SU-DHL-6 (cell line): ENCODE results near the gene COL13A1.

Experiments used
- EZH2phosphoT487 ChIP-seq: fragments of 200-600 bp; sonication (generic), shearing (Covaris generic); conservative IDR thresholded peaks from 2 replicates; pipeline ENCODE4 v1.6.1; 2018; ENCODE audit warnings: mild to moderate bottlenecking, antibody characterized with exemption, low read length, moderate library complexity, mixed read lengths
- TF ChIP-seq, protein P1 (sequence below): fragments of 200-600 bp; sonication (generic); IDR thresholded peaks from one replicate; pipeline ENCODE4 v1.5.1; 2017; ENCODE audit warnings: antibody characterized with exemption, mild to moderate bottlenecking, low read length, moderate library complexity; ENCODE audit not compliant: insufficient read depth, poor library complexity, severe bottlenecking

DNA sequence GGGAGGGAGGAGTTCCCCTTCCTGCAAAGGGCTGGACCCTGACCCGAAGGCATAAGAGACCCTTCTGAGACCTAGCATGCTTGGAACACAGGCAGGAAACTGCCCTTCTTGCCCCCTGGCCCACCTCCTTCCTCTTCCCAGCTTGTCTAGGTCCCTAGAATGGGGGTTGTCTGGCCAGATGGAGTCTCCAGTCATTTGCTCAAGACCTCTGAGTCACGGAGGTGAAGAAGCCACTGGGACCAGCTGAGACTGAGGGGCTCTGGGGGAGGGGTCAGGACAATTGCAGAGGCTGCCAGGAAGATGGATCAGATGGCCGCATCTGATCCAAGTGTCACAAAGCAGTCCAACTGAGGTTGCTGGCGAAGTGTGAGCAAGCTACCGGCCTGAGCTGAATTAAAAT is 46.2 kb downstream of the COL13A1 start:
- no peak for TF ChIP-seq EZH2phosphoT487
- TF ChIP-seq, protein P1, sequence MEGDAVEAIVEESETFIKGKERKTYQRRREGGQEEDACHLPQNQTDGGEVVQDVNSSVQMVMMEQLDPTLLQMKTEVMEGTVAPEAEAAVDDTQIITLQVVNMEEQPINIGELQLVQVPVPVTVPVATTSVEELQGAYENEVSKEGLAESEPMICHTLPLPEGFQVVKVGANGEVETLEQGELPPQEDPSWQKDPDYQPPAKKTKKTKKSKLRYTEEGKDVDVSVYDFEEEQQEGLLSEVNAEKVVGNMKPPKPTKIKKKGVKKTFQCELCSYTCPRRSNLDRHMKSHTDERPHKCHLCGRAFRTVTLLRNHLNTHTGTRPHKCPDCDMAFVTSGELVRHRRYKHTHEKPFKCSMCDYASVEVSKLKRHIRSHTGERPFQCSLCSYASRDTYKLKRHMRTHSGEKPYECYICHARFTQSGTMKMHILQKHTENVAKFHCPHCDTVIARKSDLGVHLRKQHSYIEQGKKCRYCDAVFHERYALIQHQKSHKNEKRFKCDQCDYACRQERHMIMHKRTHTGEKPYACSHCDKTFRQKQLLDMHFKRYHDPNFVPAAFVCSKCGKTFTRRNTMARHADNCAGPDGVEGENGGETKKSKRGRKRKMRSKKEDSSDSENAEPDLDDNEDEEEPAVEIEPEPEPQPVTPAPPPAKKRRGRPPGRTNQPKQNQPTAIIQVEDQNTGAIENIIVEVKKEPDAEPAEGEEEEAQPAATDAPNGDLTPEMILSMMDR: no peak
